T-helper 1 cell (primary cell): ENCODE results near the gene CHD1.

Experiments used
- DNase-seq, 5 donors: peaks; one replicate each; pipeline ENCODE4 v3.0.0-alpha.2; 2012 to 2020

The CHD1 gene

DNA sequence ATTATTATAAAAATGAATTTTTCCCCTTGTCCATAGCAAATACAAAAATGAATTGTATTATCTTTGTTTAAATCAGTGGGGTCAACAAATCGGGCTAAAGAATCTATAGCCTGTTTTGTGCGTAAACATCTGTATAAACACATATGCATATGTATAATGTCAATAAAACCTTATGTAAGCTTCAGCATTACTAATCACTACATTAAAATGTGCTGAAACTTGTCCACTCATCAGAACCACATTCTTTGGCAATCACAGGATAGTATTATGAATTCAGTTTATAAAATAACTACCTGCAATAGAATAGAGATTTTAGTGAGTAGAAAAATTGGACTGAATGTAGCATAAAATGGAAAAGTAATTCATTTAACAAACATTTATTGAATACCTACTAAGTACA, 124.7 kb downstream of the CHD1 start:
- DNase-seq: no peak
